ENCODE measurements around the gene KCNC1. TPM values are rescaled to one million over a fixed set of nuclear protein-coding genes. Genes with fewer than 3 reads are reported as not detected.

Gene KCNC1
- polyA plus RNA-seq, 1 experiment: not detected

GRCh38 chr11:17764446-17765218 lies 30.1 kb downstream of the KCNC1 start:
- ChIA-PET POLR2A (no interaction called here), CTCF (interaction anchor here (0.9 to 2.7 kb wide), 2 partner anchors 208 to 214 kb away, joined by 4 to 21 read pairs; no protein-coding TSS in a partner anchor)
- no peaks in the 10 kb centered on the region for H3K36me3 ChIP-seq (ENCODE audit: control insufficient read depth, insufficient read depth, low read length)
- no peak for DNase-seq (ENCODE audit: low read depth)
- H3K4me3 ChIP-seq (ENCODE audit: low read depth, low read length): no peak overlapping the region
- no peak for TF ChIP-seq CTCF (IDR thresholded peaks at IDR 0.05; ENCODE audit: insufficient read depth, low read depth, low read length)
- no peaks in the 10 kb centered on the region; the same call in 1 of the 2 replicates for H3K27me3 ChIP-seq (ENCODE audit: control insufficient read depth, insufficient read depth, low read length)

- no peaks in the 10 kb centered on the region; the same call in 1 of the 2 replicates for H3K27me3 ChIP-seq (ENCODE audit: control insufficient read depth, insufficient read depth, low read length)
- H3K36me3 ChIP-seq (ENCODE audit: control insufficient read depth, insufficient read depth, low read length): no peaks in the 10 kb centered on the region
- ChIA-PET POLR2A (no interaction called here), CTCF (interaction anchor here (0.9 to 2.7 kb wide), 3 partner anchors 207 to 213 kb away, joined by 4 to 21 read pairs (median 5); no protein-coding TSS in a partner anchor)
- TF ChIP-seq CTCF (IDR thresholded peaks at IDR 0.05; ENCODE audit: insufficient read depth, low read depth, low read length): no peak
- DNase-seq (ENCODE audit: low read depth): no peak
- no peak overlapping the region for H3K4me3 ChIP-seq (ENCODE audit: low read depth, low read length)
These were observed 30.9 kb downstream of the KCNC1 start for GRCh38 chr11:17765356-17766072.

DNA sequence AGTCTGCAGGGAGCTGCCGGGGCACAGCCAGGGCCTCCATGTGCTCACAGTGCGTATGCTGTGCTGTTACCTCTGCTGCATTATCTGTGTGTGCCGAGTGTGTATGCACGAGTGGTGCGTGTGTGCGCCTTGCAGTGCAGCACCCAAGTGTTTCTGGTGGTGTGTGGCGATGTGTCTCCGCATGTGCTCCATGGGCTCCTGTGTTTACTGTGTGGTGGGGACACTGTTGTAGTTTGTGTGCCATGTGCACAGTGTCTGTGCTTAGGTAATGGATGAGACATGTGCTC lies 31.4 kb downstream of the KCNC1 start:
- ChIA-PET POLR2A (no interaction called here), CTCF (interaction anchor here (1.4 to 2.7 kb wide), 2 partner anchors 207 to 213 kb away, joined by 5 to 21 read pairs; no protein-coding TSS in a partner anchor)
- no peak for TF ChIP-seq CTCF (IDR thresholded peaks at IDR 0.05; ENCODE audit: insufficient read depth, low read depth, low read length)
- DNase-seq (ENCODE audit: low read depth): no peak
- H3K27me3 ChIP-seq (ENCODE audit: control insufficient read depth, insufficient read depth, low read length): no peaks in the 10 kb centered on the region; the same call in 1 of the 2 replicates
- no peak overlapping the region for H3K4me3 ChIP-seq (ENCODE audit: low read depth, low read length)
- no peaks in the 10 kb centered on the region for H3K36me3 ChIP-seq (ENCODE audit: control insufficient read depth, insufficient read depth, low read length)

DNA sequence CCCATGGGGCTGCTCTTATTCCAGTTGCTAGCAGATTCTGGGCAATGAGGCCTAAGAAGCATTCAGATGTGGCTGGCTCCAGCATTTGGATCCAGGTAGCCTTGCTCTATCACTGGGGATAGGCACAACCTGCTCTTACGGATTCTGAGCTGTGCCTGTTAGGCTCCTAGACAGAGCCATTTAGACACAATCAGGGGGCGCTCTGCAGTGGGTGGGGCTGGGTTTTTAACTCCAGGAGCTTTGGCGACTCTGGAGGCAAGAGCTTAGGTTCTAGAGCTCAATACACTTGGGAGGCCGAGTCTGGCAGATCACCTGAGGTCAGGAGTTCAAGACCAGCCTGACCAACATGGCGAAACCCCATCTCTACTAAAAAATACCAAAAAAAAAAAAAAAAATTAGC lies 32.0 kb downstream of the KCNC1 start:
- Histone ChIP-seq H3K4me3 (ENCODE audit: low read depth, low read length) (no peak overlapping the region), H3K36me3 (ENCODE audit: control insufficient read depth, insufficient read depth, low read length) (no peaks in the 10 kb centered on the region), H3K27me3 (ENCODE audit: control insufficient read depth, insufficient read depth, low read length) (no peaks in the 10 kb centered on the region; the same call in 1 of the 2 replicates)
- DNase-seq (ENCODE audit: low read depth): no peak
- ChIA-PET POLR2A (no interaction called here), CTCF (interaction anchor here (1.4 to 2.7 kb wide), 2 partner anchors 207 to 212 kb away, joined by 5 to 21 read pairs; no protein-coding TSS in a partner anchor)
- TF ChIP-seq CTCF (IDR thresholded peaks at IDR 0.05; ENCODE audit: insufficient read depth, low read depth, low read length): no peak

GRCh38 chr11:17767301-17767885 lies 32.8 kb downstream of the KCNC1 start:
- POLR2A ChIA-PET: no interaction called here
- H3K4me3 ChIP-seq (ENCODE audit: low read depth, low read length): no peak overlapping the region
- H3K36me3 ChIP-seq (ENCODE audit: control insufficient read depth, insufficient read depth, low read length): no peaks in the 10 kb centered on the region
- DNase-seq (ENCODE audit: low read depth): no peak
- H3K27me3 ChIP-seq (ENCODE audit: control insufficient read depth, insufficient read depth, low read length): no peaks in the 10 kb centered on the region; the same call in 1 of the 2 replicates
- no peak for TF ChIP-seq CTCF (IDR thresholded peaks at IDR 0.05; ENCODE audit: insufficient read depth, low read depth, low read length)
- CTCF ChIA-PET: interaction anchor here (0.5 to 7.2 kb wide), 3 partner anchors 36 to 220 kb away, joined by 3 to 65 read pairs (median 3); no protein-coding TSS in a partner anchor
